ENCODE measurements around the gene BEND6. TPM values are rescaled to one million over a fixed set of nuclear protein-coding genes. Genes with fewer than 3 reads are reported as not detected.

Gene BEND6, protein sequence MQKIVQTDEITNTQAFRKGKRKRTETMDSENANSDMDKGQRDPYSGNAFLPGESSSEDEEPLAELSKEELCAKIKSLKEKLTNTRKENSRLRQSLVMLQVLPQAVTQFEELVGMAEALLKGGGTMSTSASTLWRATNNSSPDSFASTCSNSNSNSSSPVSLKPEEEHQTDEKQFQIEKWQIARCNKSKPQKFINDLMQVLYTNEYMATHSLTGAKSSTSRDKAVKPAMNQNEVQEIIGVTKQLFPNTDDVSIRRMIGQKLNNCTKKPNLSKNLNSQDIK
- under 0.01 and 1.2 TPM in 2 replicates for total RNA-seq

DNA sequence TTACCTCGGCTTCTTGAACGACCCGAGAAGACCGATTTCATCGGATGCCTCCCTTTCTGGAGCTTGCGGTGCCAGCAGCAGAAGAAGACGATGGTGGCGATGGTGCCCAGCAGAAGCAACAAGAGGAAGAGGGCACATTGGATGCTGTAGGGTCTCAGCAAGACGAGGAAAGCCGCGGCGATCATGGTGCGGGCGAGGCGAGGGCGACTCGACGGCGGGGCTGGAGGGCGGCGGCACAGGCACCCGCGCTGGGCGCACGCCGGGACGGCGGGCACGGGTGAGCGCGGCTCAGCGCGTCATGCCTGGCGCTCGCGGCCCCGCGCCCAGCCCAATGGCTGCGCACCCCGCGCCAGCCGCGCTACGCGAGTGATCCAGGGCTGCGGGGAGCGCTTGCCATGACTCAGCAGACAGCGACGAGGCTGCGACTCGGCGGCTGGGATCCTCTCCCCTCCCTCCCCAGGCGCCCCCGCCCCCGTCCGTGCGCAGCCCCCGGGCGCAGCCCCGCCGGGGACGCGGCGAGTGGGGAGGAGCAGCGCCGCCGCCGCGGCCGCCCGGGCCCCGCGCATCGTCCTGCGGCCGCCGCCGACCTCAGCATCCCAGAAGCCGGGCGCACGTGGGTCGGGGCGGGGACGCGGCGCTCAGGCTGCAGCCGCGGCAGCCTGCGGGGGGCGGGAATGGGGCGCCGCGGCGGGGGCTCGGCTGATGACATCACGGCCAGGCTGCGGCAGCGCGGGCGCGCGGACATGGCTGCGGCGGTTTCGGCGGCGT lies at the start of gene BEND6:
BEND6 (plus strand) TSS at position 705 of the 768 bp plus-strand sequence. CDS start 26,704 bp downstream, outside the sequence.

DNA sequence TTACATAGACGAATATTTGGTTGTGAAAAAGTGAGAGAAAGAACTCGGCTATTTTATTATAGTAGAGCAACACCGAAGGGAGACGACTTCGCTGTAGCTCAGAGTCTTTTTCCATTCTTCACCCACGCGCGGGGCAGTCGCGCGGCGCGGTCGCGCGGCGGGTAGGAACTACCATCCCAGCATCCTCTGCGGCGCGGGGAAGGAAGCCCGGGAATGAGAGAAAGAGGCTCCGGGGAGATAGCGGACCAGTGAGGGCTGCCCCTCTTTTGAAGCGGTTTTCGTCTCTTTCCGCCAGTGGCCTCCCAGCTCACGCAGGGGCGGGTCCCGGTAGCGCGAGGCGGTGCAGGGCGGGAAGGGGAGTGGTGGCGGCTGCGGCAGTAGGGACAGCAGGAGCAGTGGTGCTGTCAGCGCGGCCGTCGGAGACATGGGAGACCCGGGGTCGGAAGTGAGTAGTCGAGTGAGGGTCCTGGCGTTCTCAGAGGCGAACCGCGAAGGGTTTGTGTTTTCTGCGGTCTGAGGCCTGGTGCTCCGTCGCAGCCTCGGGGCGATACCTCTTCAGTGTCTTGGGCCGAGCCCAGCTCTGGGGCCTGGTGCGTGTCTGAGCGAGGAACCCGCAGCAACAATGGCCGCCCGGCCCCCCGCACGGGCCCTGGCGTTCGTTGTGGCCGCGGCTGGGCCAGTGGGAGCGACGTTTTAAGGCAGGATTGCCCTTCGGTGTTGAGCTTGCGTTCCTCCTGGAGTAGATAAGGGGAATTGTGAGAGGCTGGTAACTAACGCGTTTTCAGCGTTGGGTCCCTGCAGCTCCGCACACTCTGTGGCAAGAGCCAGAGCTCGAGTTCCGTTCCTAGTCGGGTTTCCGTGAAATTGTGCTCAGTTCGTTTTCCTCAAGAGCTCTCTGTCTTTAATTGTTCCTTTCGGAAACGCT lies 91.7 kb downstream of the BEND6 start, which contains the start of gene KIAA1586:
KIAA1586 (plus strand) TSS at position 362 of the 925 bp plus-strand sequence; CDS start at position 425, 63 bp downstream.

Other genes with a start within 250 kb of the BEND6 start
- 4.6 and 6.2 TPM in 2 replicates for gene KIAA1586, start 91.6 kb downstream of the BEND6 start, total RNA-seq
- gene ZNF451, start 135.1 kb downstream of the BEND6 start, total RNA-seq = 48.0 and 52.2 TPM in 2 replicates
- 2.1 and 2.7 TPM in 2 replicates for gene BAG2, start 217.2 kb downstream of the BEND6 start, total RNA-seq

Data from tracheal epithelial cell (primary cell).